Measurements from ENCODE around the gene SKIL. TPM values are rescaled to one million over a fixed set of nuclear protein-coding genes. Genes with fewer than 3 reads are reported as not detected.

SKIL gene
- total RNA-seq, 4 donors from 2014 or later = 26.7 to 45.1 (median 29.4) TPM

DNA sequence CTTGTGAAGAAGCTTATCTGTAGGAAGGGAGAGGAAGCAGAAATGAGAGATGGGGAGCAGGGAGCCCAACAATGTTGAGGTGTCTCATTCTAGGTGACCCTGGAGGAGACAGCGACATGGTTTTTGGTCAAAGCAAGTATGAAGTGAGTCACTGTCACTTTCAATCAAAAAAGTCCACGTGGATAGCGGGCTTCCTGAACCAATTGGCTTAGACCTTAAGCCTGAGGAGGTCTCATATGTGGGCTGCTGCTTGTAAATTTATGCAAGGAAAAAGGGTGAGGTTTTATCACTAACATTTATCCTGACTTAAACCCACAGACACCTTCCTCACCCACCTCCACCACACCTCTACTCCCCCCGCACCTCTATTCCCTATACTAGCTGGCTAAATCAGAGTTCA lies 83.9 kb downstream of the SKIL start:
- in situ Hi-C loops (cut with MboI; ENCODE audit: low sequenced_read_pairs in 4 of 4) (no loop called here), intact Hi-C loops (cut with DNase I; ENCODE audit: low total_unique reads) (no loop called here)
- DNase-seq = no peak

GRCh38 chr3:170442947-170443346 lies 85.4 kb downstream of the SKIL start:
- no peak for DNase-seq
- no peaks in the 10 kb centered on the region for H3K4me1 ChIP-seq
- no peak overlapping the region for H3K27ac ChIP-seq
- no peak overlapping the region for H3K4me3 ChIP-seq
- in situ Hi-C loops (cut with MboI; ENCODE audit: low sequenced_read_pairs in 4 of 4) (no loop called here), intact Hi-C loops (cut with DNase I; ENCODE audit: low total_unique reads) (no loop called here)
- H3K36me3 ChIP-seq = no peaks in the 10 kb centered on the region
- TF ChIP-seq POLR2A (IDR thresholded peaks at IDR 0.05) = no peak
- TF ChIP-seq, protein P1, sequence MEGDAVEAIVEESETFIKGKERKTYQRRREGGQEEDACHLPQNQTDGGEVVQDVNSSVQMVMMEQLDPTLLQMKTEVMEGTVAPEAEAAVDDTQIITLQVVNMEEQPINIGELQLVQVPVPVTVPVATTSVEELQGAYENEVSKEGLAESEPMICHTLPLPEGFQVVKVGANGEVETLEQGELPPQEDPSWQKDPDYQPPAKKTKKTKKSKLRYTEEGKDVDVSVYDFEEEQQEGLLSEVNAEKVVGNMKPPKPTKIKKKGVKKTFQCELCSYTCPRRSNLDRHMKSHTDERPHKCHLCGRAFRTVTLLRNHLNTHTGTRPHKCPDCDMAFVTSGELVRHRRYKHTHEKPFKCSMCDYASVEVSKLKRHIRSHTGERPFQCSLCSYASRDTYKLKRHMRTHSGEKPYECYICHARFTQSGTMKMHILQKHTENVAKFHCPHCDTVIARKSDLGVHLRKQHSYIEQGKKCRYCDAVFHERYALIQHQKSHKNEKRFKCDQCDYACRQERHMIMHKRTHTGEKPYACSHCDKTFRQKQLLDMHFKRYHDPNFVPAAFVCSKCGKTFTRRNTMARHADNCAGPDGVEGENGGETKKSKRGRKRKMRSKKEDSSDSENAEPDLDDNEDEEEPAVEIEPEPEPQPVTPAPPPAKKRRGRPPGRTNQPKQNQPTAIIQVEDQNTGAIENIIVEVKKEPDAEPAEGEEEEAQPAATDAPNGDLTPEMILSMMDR (IDR thresholded peaks at IDR 0.05 in 4 of 5, conservative IDR thresholded peaks at IDR 0.05 in 1 of 5) = no peak
- ATAC-seq = no peak
- no peaks in the 10 kb centered on the region for H3K9me3 ChIP-seq
- no peaks in the 10 kb centered on the region for H3K27me3 ChIP-seq

More for the DNA sequence above, 83.9 kb downstream of the SKIL start:
- Histone ChIP-seq H3K27me3 (no peaks in the 10 kb centered on the region), H3K4me1 (no peaks in the 10 kb centered on the region), H3K9me3 (no peaks in the 10 kb centered on the region), H3K36me3 (no peaks in the 10 kb centered on the region), H3K4me3 (no peak overlapping the region), H3K27ac (no peak overlapping the region)
- TF ChIP-seq, protein P1 (IDR thresholded peaks at IDR 0.05 in 4 of 5, conservative IDR thresholded peaks at IDR 0.05 in 1 of 5) = no peak
- no peak for ATAC-seq

GRCh38 chr3:170443457-170443856 lies 85.9 kb downstream of the SKIL start:
- in situ Hi-C loops (cut with MboI; ENCODE audit: low sequenced_read_pairs in 4 of 4) (no loop called here), intact Hi-C loops (cut with DNase I; ENCODE audit: low total_unique reads) (no loop called here)
- no peaks in the 10 kb centered on the region for H3K9me3 ChIP-seq
- no peak for ATAC-seq
- no peak overlapping the region for H3K4me3 ChIP-seq
- TF ChIP-seq, protein P1 (IDR thresholded peaks at IDR 0.05 in 4 of 5, conservative IDR thresholded peaks at IDR 0.05 in 1 of 5) = no peak
- no peak overlapping the region for H3K27ac ChIP-seq
- DNase-seq = no peak
- no peaks in the 10 kb centered on the region for H3K4me1 ChIP-seq
- no peaks in the 10 kb centered on the region for H3K36me3 ChIP-seq
- H3K27me3 ChIP-seq = no peaks in the 10 kb centered on the region

Small RNA genes lying within 50 kb of the gene (microRNA-seq; reads per million reads assigned to microRNA genes)
- gene MIR6828 (ENCODE audit: borderline replicate concordance in 2 of 2) = 0 reads per million in 2 donors

Other genes starting within 250 kb of the SKIL start
- gene PHC3, start 176.0 kb upstream of the SKIL start, total RNA-seq = 10 to 100 TPM; 25.4 to 37.0 (median 32.4) TPM
- gene PRKCI, start 135.3 kb upstream of the SKIL start, total RNA-seq = 10 to 100 TPM; 10.5 to 20.9 (median 14.0) TPM
- gene CLDN11, start 61.2 kb downstream of the SKIL start, total RNA-seq = 1 to 10 TPM in 2 of 4 donors, under 1 TPM in 2; 0.53 to 2.7 (median 1.4) TPM
- under 1 TPM in 1 of 4 donors, not detected in 3; 0.02 TPM for gene SLC7A14, start 228.4 kb downstream of the SKIL start, total RNA-seq